Measurements from ENCODE around the gene SEMA5B.

Gene SEMA5B

GRCh38 chr3:123058505-123058904 is 30.9 kb upstream of the SEMA5B start:
- DNase-seq (ENCODE audit: low spot score), result no peak

DNA sequence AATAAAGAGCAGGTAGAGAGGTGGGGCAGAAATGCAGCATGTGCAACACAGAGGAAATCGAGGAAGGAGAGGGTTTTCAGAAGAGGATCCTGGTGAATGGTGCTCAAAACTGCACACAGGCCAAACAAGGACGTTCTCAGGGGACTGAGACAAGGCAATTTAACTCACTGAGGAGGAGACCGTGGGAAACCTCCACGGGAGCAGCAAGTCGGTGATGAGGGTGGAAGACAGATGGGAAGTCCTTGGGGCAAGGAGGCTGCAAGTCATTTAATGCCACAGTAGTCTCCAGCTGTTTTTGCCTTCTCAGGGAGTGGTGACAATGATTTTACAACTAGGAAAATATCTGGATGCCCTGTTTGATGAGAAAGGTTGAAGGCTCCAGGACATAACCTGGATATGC is 27.8 kb upstream of the SEMA5B start:
- no peak for DNase-seq (ENCODE audit: low spot score)

DNA sequence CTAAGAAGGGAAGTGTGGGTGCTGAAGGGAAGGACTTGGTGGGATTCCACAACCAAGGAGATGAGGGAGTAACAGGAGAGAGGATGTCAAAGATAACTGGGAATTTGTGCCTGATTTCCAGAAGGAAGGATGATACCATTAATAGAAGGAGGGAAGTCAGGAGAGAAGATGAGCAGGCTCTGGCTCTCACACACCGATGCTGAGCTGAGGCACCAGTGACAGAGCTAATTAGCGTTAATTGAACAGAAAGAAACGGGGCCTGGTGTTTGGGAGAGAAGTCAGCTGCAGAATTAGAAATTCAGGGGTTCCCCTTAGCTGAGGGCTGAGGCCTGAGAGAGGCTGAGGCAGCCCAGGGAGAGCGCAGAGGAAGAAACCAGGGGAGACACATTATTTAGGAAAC is 27.4 kb upstream of the SEMA5B start:
- DNase-seq (ENCODE audit: low spot score), result no peak

GRCh38 chr3:123054109-123054778 is 26.7 kb upstream of the SEMA5B start:
- no peak for DNase-seq (ENCODE audit: low spot score)

GRCh38 chr3:123053107-123053506 is 25.5 kb upstream of the SEMA5B start:
- no peak for DNase-seq (ENCODE audit: low spot score)

DNA sequence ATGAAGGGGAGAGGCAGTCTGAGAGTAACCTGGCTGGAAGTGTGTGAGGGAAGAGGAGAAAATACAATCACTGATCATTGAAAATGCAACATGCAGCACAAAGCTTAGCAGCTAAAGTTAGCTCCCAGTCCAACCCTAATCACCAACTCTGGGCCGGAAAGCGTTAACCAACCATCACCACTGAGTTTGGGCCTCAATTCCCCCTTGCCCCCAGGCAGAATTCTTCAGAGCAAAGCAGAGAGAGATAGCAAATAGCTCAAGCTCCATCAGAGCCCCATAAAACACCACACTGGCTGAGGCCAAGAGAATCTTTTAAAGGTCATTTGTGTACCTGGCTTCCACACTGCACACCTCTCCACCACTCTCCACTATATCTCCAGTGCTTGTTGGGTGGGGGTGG is 23.1 kb upstream of the SEMA5B start:
- no peak for DNase-seq (ENCODE audit: low spot score)

GRCh38 chr3:123048480-123049237 is 21.1 kb upstream of the SEMA5B start:
- DNase-seq (ENCODE audit: low spot score), result no peak

GRCh38 chr3:123047062-123047319 is 19.4 kb upstream of the SEMA5B start:
- DNase-seq (ENCODE audit: low spot score), result no peak

DNA sequence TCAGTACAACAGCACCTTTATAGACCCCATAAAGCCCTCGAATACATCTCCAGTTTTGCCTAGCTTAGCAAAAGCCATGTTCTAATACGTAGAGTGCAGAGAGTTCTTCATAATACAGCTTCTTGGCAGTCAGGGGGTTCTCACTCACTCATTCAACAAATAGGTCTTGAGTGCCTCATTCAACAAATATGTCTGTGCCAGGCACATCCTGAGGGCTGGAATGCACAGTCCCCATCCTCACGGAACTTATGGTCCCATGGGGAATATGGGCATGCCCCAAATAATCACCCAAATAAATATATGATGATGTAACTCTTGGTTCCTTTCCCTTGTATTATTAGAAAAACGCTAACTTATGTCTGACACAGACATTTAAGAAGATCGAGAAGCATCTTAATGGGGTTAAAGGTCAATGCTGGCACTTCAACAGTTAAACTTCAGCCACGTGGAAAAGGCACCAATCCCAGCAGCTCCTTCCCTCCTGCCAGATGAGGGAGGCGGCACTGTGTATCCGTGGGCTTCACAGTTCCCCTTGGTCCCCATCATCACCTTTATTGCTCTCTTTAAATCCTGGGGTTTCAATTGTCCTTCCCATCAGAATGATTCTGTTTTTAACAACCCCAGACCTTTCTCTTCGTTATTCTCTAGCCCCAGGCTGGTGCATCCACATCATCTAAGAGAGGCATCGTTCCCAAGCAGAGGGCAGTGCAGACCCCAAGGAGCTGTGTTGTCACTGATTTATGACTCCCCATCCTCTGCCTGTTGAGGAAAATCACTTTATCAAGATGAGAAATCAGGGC is 18.9 kb upstream of the SEMA5B start:
- no peak for DNase-seq (ENCODE audit: low spot score)

GRCh38 chr3:123044981-123045763 is 17.6 kb upstream of the SEMA5B start:
- no peak for DNase-seq (ENCODE audit: low spot score)

- no peak for DNase-seq (ENCODE audit: low spot score)
Measured at GRCh38 chr3:123042413-123042812, 14.8 kb upstream of the SEMA5B start.

- no peak for DNase-seq (ENCODE audit: low spot score)
Measured at GRCh38 chr3:123039178-123039577, 11.6 kb upstream of the SEMA5B start.

- DNase-seq (ENCODE audit: low spot score), result no peak
Measured at GRCh38 chr3:123038751-123039150, 11.2 kb upstream of the SEMA5B start.

DNA sequence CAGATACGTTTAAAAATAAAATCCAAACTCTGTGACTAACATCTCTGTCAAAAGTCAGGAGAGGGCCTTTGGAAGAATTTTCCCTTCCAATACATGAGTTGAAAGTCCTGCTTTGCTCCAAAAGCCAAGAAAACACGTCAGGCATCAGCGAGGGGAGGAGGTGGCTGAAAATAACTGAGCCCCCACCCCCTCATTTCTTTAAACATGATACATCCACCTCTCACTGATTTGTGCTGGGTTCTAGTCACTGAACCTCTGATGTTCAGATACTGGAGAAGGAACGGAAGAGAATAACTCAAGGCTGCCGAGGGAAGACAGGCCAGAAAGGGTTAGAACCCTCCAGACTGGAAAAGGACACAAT is 9.4 kb upstream of the SEMA5B start:
- no peak for DNase-seq (ENCODE audit: low spot score)

DNA sequence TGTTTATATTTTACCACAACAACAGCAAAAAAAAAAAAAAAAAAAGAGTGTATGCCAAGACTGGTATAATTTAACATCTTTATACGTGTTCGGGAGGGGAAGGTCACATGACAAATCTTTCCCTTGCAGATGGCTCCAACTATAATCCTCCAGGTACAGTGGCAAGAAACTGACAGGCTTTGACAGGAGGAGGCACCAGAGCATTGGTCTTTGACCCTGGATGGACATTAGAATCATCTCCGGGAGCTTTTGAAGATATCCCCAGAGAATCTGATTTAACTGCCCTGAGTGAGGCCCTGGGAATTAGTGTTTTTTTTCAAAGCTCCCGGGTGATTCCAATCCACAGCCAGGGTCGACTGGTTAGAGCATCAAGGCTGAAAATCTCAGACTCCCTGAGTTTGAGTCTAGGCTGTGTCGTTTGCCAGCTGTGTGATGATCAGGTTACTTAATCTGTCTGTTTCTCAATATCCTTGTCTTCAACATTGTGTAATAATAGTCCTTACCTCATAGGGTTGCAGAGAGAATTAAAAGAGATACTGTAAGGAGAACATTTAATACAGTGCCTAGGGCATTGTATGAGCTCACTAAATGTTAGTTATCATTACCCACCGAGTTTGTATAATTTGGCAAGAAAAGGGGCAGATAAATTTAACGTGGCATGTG is 8.9 kb upstream of the SEMA5B start:
- no peak for DNase-seq (ENCODE audit: low spot score)

DNA sequence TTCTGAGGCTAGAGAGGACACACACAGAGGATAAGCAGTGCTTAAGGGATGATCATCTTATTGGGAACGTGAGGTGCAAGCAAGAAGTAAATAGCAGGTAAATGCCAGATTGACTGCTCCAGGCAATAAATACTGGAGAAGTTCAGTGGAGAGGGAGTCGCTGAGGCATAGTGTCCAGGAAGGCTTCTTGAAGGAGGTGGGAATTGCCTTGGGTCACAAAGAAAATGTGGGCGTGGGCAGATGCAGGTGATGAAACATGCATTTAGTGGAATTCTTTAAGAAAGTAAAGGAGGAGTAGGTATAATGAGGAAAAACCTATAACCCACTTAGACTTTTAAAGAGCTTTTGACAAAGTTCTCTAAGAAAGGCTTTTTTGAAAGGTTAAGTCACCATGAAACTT is 7.4 kb upstream of the SEMA5B start:
- no peak for DNase-seq (ENCODE audit: low spot score)

DNA sequence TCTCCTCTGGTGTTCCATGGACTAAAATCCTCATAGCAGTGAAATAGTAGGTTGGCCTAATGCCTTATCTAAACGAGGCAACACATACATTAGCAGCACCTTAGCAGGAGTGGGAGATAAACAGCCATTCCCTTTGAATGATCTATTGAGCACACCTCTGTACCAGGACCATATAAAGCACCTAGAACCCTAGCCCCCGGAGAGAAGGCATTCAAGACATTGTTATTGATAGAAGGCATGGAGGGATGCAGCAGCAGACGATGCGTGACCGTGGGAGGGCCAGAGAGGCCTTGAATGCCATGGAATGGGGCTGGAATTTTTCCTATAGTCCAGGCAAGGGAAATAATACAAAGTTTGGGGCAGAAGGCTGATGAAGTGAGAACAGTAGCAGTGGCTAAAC is 6.6 kb upstream of the SEMA5B start:
- no peak for DNase-seq (ENCODE audit: low spot score)

- DNase-seq (ENCODE audit: low spot score), result no peak
Measured at GRCh38 chr3:123032057-123032456, 4.5 kb upstream of the SEMA5B start.

- no peak for DNase-seq (ENCODE audit: low spot score)
Measured at GRCh38 chr3:123031051-123031450, 3.5 kb upstream of the SEMA5B start.

DNA sequence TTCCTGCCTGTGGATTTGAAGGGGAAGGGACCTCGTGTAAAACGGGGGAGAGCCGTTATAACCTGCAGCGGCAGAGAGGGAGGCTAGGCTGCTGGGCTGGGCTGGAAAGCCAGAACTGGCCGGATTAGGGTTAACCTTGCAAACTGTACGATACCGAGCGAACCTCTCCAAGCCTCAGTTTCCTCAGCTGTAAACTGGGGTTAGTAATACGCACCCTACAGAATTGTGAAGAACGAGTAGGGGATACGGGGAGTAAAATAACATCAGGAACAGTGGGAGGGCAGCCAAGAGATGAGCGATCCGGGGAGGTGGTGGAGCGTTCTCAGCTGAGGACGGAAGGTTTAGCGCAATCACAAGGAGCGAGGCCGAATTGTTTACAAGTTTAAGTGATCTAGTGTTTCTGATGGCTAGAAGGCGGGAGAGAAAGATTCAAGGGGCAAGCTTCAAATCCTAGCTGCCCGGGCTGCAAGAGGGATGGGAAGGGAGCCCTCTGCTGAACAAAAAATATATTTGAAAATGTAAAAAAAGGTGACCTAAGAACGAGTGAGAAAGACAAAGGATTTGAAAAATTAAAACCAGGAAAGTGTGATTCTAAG is 768 bp upstream of the SEMA5B start:
- DNase-seq (ENCODE audit: low spot score), result peak; percentile 19

DNA sequence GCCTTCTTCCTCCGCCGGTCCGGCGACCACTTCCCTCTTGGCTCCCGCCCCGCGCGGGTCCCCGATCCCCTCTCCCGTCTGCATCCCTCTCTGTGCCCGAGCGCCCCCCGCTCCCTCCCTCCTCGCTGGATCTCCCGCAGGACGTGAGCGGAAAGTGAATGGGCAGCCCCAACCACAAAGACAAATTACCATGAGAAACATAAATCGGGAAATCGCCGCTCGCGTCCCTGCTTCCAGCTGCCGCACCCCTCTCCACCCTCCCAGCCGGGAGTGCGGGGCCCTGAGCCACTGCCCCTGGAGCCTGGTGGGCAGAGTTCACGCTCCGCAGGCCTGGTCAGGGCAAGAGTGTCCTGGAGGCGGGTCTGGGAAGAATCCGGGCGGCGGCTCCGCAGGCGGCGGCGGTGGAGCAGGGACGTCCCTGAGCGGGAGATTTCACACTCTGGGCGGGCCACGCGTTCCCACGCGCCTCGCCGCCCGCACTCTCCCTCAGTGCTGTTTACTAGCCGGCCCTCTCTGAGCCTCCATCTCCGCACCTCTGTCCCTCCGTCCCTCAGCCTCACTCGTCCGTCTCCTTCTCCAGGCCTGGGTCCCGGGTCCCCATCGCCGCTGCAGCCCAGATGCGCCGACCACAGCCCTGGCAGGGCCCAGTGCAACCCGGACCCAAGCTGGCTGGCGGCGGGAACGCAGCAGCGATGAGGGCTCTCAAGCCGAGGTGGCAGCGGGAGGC is 835 bp downstream of the SEMA5B start:
- no peak for DNase-seq (ENCODE audit: low spot score)

Measured in CD4-positive, alpha-beta T cell treated with Interleukin-15 for 4 hours (primary cell).